H1 (cell line): Measurements from ENCODE around the gene HOGA1. TPM values are rescaled to one million over a fixed set of nuclear protein-coding genes. Genes with fewer than 3 reads are reported as not detected.
"Not testable (repeated sequence)": the region's sequence is repeated elsewhere in the genome, so short reads cannot be mapped to it uniquely, and the experiment has no call there.

ENCODE experiments used
- CTCF ChIA-PET: fragments of 300-600 bp; sonication (Branson Sonifier 250); formaldehyde crosslinking; loops from one replicate; lab custom pipeline; 2021; ENCODE audit not compliant: partially characterized antibody; lab: Charles Lee
- POLR2A ChIA-PET: fragments of 300-600 bp; sonication (Branson Sonifier 250); formaldehyde crosslinking; loops from one replicate; lab custom pipeline; 2021; ENCODE audit warnings: inconsistent platforms; ENCODE audit not compliant: partially characterized antibody; lab: Charles Lee
- DNase-seq, 2 experiments: peaks; one replicate each; pipeline versions ENCODE4 v3.0.0 to v3.0.0-alpha.2; 2010 to 2022; ENCODE audit warnings: low spot score in 2 of 2, low read depth in 1 of 2, mixed read lengths in 1 of 2
- FAIRE-seq: peaks from 2 replicates; lab custom pipeline; 2011; peaks lifted over from hg19 to GRCh38; lab: Jason Lieb, UNC
- H2AFZ ChIP-seq: 2 replicates; pipeline ENCODE4 v1.8.1; 2012; ENCODE audit warnings: low read length, inconsistent platforms
- H2AK5ac ChIP-seq: 2 replicates; pipeline ENCODE4 v1.6.1; 2013; ENCODE audit warnings: low read depth, low read length
- H2BK120ac ChIP-seq: replicated peaks from 2 replicates; pipeline ENCODE3; 2013; ENCODE audit warnings: low read depth, low read length, inconsistent platforms
- H2BK12ac ChIP-seq: 2 replicates; pipeline ENCODE4 v1.6.1; 2013; ENCODE audit warnings: low read depth, low read length
- H2BK15ac ChIP-seq: 2 replicates; pipeline ENCODE4 v1.6.1; 2013; ENCODE audit warnings: low read length
- H2BK20ac ChIP-seq: 2 replicates; pipeline ENCODE4 v1.6.1; 2013; ENCODE audit warnings: low read length
- H2BK5ac ChIP-seq: 2 replicates; pipeline ENCODE4 v1.6.1; 2013; ENCODE audit warnings: low read depth, low read length
- H3K14ac ChIP-seq: 2 replicates; pipeline ENCODE4 v1.6.1; 2013; ENCODE audit warnings: inconsistent platforms; ENCODE audit not compliant: insufficient read length
- H3K18ac ChIP-seq: 2 replicates; pipeline ENCODE4 v1.6.1; 2013; ENCODE audit warnings: low read length; ENCODE audit errors: extremely low read depth
- H3K23ac ChIP-seq: 2 replicates; pipeline ENCODE4 v1.6.1; 2013; ENCODE audit warnings: inconsistent platforms; ENCODE audit not compliant: insufficient read length
- H3K23me2 ChIP-seq: 2 replicates; pipeline ENCODE4 v1.6.1; 2013; ENCODE audit warnings: low read depth, low read length
- H3K27ac ChIP-seq: 2 replicates; pipeline ENCODE4 v1.6.1; 2011; ENCODE audit warnings: low read depth, low read length, inconsistent platforms
- H3K27me3 ChIP-seq, 4 experiments: replicated peaks in 1 of 4; 1 replicate in 1 of 4; 2 replicates in 3 of 4; pipeline versions ENCODE4 v1.6.1 to v1.8.1; 2011 to 2013; ENCODE audit warnings: low read length in 3 of 4, mild to moderate bottlenecking in 3 of 4, inconsistent platforms in 2 of 4, mixed read lengths in 2 of 4, moderate library complexity in 1 of 4; ENCODE audit not compliant: control insufficient read depth in 3 of 4, insufficient read depth in 3 of 4; ENCODE audit errors: extremely low read depth in 1 of 4
- H3K36me3 ChIP-seq, 4 experiments: 2 replicates each; pipeline versions ENCODE4 v1.6.1 to v1.8.1; 2011 to 2013; ENCODE audit warnings: mild to moderate bottlenecking in 4 of 4, low read length in 3 of 4, moderate library complexity in 2 of 4, control low read depth in 1 of 4, inconsistent platforms in 1 of 4; ENCODE audit not compliant: insufficient read depth in 4 of 4, control insufficient read depth in 2 of 4
- H3K4ac ChIP-seq: replicated peaks from 2 replicates; pipeline ENCODE3; 2013; ENCODE audit warnings: low read length, low read depth, mixed read lengths, inconsistent platforms; ENCODE audit not compliant: insufficient read length
- H3K4me1 ChIP-seq, 4 experiments: replicated peaks in 1 of 4; 1 replicate in 1 of 4; 2 replicates in 3 of 4; pipeline versions ENCODE4 v1.6.1 to v1.8.1; 2011 to 2013; ENCODE audit warnings: low read length in 3 of 4, inconsistent platforms in 2 of 4, mixed read lengths in 1 of 4; ENCODE audit not compliant: insufficient read depth in 4 of 4, control insufficient read depth in 3 of 4
- H3K4me2 ChIP-seq, 2 experiments: 2 replicates each; pipeline versions ENCODE4 v1.6.1 to v1.8.1; 2011 to 2013; ENCODE audit warnings: low read depth in 2 of 2, low read length in 2 of 2, control low read depth in 1 of 2, inconsistent platforms in 1 of 2, mild to moderate bottlenecking in 1 of 2; ENCODE audit not compliant: insufficient read depth in 1 of 2
- H3K4me3 ChIP-seq, 4 experiments: fragments of 200-600, 300-600 bp in 1 of 4; sonication (generic), shearing (Covaris generic), sonication (Bioruptor Twin) in 1 of 4; 2 replicates each; pipeline versions ENCODE4 v1.5.1 to v1.8.1; 2011 to 2016; ENCODE audit warnings: low read length in 4 of 4, low read depth in 3 of 4, control low read depth in 2 of 4, inconsistent platforms in 2 of 4, mild to moderate bottlenecking in 2 of 4, mixed read lengths in 1 of 4, moderate library complexity in 1 of 4; ENCODE audit not compliant: insufficient read depth in 2 of 4; ENCODE audit errors: extremely low read depth in 1 of 4
- H3K56ac ChIP-seq: replicated peaks from 2 replicates; pipeline ENCODE3; 2013; ENCODE audit warnings: low read depth, mild to moderate bottlenecking, mixed read lengths, low read length, inconsistent platforms; ENCODE audit not compliant: insufficient read length
- H3K79me1 ChIP-seq: 2 replicates; pipeline ENCODE4 v1.6.1; 2013; ENCODE audit warnings: low read depth, low read length, control low read depth
- H3K79me2 ChIP-seq, 2 experiments: 2 replicates each; pipeline versions ENCODE4 v1.6.1 to v1.8.1; 2012 to 2013; ENCODE audit warnings: low read length in 2 of 2, mild to moderate bottlenecking in 2 of 2, inconsistent platforms in 1 of 2; ENCODE audit not compliant: insufficient read depth in 2 of 2, control insufficient read depth in 1 of 2
- H3K9ac ChIP-seq, 4 experiments: replicated peaks in 1 of 4; 1 replicate in 1 of 4; 2 replicates in 3 of 4; pipeline versions ENCODE4 v1.6.1 to v1.8.1; 2011 to 2013; ENCODE audit warnings: low read depth in 3 of 4, low read length in 3 of 4, control low read depth in 2 of 4, mild to moderate bottlenecking in 2 of 4, moderate library complexity in 2 of 4, inconsistent platforms in 1 of 4; ENCODE audit errors: extremely low read depth in 1 of 4
- H3K9me3 ChIP-seq, 2 experiments: 2 replicates each; pipeline versions ENCODE4 v1.6.1 to v1.8.1; 2012 to 2013; ENCODE audit warnings: mild to moderate bottlenecking in 2 of 2, moderate library complexity in 2 of 2, control low read depth in 1 of 2, inconsistent platforms in 1 of 2, low read depth in 1 of 2, low read length in 1 of 2, mixed read lengths in 1 of 2; ENCODE audit not compliant: insufficient read depth in 2 of 2
- H4K20me1 ChIP-seq, 2 experiments: replicated peaks in 1 of 2; 2 replicates each; pipeline versions ENCODE3 to v1.8.1; 2011 to 2013; ENCODE audit warnings: inconsistent platforms in 2 of 2, low read length in 2 of 2, mild to moderate bottlenecking in 1 of 2; ENCODE audit not compliant: insufficient read depth in 2 of 2, control insufficient read depth in 1 of 2
- H4K5ac ChIP-seq: 2 replicates; pipeline ENCODE4 v1.6.1; 2013; ENCODE audit warnings: low read length, low read depth, mixed read lengths, inconsistent platforms; ENCODE audit not compliant: insufficient read length
- H4K8ac ChIP-seq: 2 replicates; pipeline ENCODE4 v1.8.0; 2013; ENCODE audit warnings: mild to moderate bottlenecking, moderate library complexity, low read length, inconsistent platforms; ENCODE audit not compliant: insufficient read depth; ENCODE audit errors: extremely low read depth
- H4K91ac ChIP-seq: replicated peaks from 2 replicates; pipeline ENCODE3; 2013; ENCODE audit warnings: low read length, mixed read lengths, inconsistent platforms; ENCODE audit not compliant: insufficient read length
- WGBS, 2 experiments: shearing (Covaris generic) in 1 of 2; methylation state at CpG; one replicate each; pipeline versions ENCODE4 v1.1.6 to v1.1.7; 2013 to 2015; ENCODE audit warnings: low lambda C conversion rate in 2 of 2, mixed read lengths in 2 of 2, inconsistent platforms in 1 of 2, low coverage in 1 of 2, missing lambda C conversion rate in 1 of 2; ENCODE audit not compliant: insufficient replicate concordance in 2 of 2, insufficient coverage in 1 of 2, insufficient read length in 1 of 2; ENCODE audit errors: extremely low coverage in 1 of 2, missing lambda C conversion rate in 1 of 2; 5-methylcytosine and 5-hydroxymethylcytosine counted together
- polyA plus RNA-seq, 7 experiments: library from polyadenylated mRNA; depleted of rRNA in 3 of 7; stranded (reverse) in 5 of 7; unstranded in 2 of 7; fragments of >200 nt in 5 of 7; fragments of 200-250 nt in 2 of 7; gene quantifications; 1 replicate in 5 of 7; 2 replicates in 1 of 7; 4 replicates in 1 of 7; pipeline versions ENCODE4 v1.2.1 to v1.2.3, GENCODE V29; 2011 to 2013; ENCODE audit warnings: missing spikeins in 2 of 7, mixed read lengths in 2 of 7
- total RNA-seq: library from RNA; stranded (reverse); fragmentation: NEBNext Ultra II Directional; extraction: Animal tissue kit (Norgen Biotek cat#: 25700); gene quantifications from 2 replicates; pipeline ENCODE4 v1.2.1, GENCODE V29; 2021

Gene HOGA1
- total and polyA plus RNA-seq, 2 of the 8 experiments (the other 6 are each of a cell fraction or from before 2014, with no cell fraction given) = 0.28 to 1.00 TPM

GRCh38 chr10:97649405-97649750 is 65.2 kb downstream of the HOGA1 start:
- DNase-seq, H4K8ac ChIP-seq, H4K20me1 ChIP-seq, H2AFZ ChIP-seq, H4K91ac ChIP-seq, H2BK12ac ChIP-seq, H3K79me1 ChIP-seq, H3K4ac ChIP-seq, H2BK120ac ChIP-seq, H3K14ac ChIP-seq, H3K23ac ChIP-seq, FAIRE-seq, H3K9me3 ChIP-seq, H3K18ac ChIP-seq, H2BK20ac ChIP-seq, H3K56ac ChIP-seq, H3K9ac ChIP-seq, H2BK15ac ChIP-seq, H2AK5ac ChIP-seq, H3K23me2 ChIP-seq, H3K27me3 ChIP-seq: not testable (repeated sequence)
- Histone ChIP-seq H3K27ac (0 out of 2 replicates have a peak overlapping the region, but pooled peaks have one; percentile 21), H3K4me2 (peak overlapping the region; percentile 73 to 77; a peak in 3 of 4 replicates), H2BK5ac (peak overlapping the region; percentile 71; the same call in 1 of the 2 replicates), H3K4me3 (peak overlapping the region in 1 of 4 experiments; percentile 36; a peak in 2 of 8 replicates), H3K36me3 (peaks cover 11 to 45% (median 35%) of the 10 kb centered on the region in 4 experiments), H4K5ac (peak overlapping the region; percentile 8), H3K79me2 (peaks cover 5 to 38% of the 10 kb centered on the region in 2 experiments; a peak in 3 of 4 replicates), H3K4me1 (peaks cover 5 to 11% (median 9%) of the 10 kb centered on the region in 4 experiments; a peak in 6 of 7 replicates)
- ChIA-PET CTCF (interaction anchor here (0.7 to 1.9 kb wide), 2 partner anchors 28 to 52 kb away, joined by 3 to 6 read pairs; no protein-coding TSS in a partner anchor), POLR2A (interaction anchor here (1.3 kb wide), 1 partner anchor 9 kb away, joined by 3 read pairs; the partner anchor contains the start of gene PI4K2A)
- whole genome bisulfite sequencing, 2 experiments = 78% methylated on average over 3 of the region's 4 CpGs; no CpG with 5 or more reads in 1 of the 2 experiments
